Fibroblast of villous mesenchyme (primary cell): Measurements from ENCODE around the gene TEKT2. TPM values are rescaled to one million over a fixed set of nuclear protein-coding genes. Genes with fewer than 3 reads are reported as not detected.

Experiments used
- DNase-seq: peaks from one replicate; pipeline ENCODE4 v3.0.0-alpha.2; 2010; ENCODE audit warnings: low read depth
- H3K4me3 ChIP-seq: 2 replicates; pipeline ENCODE4 v1.5.1; 2011; ENCODE audit warnings: low read depth, mild to moderate bottlenecking, low read length
- total RNA-seq: library from RNA; depleted of rRNA; stranded (reverse); fragments of >200 nt; gene quantifications from 2 replicates; pipeline ENCODE4 v1.2.3, GENCODE V29; 2012
- TF ChIP-seq, protein P1 (sequence below): IDR thresholded peaks from 2 replicates; pipeline ENCODE4 v1.5.1; 2012; ENCODE audit warnings: low read depth, mild to moderate bottlenecking, low read length; ENCODE audit not compliant: insufficient read depth

The TEKT2 gene
- total RNA-seq, 1 donor = not detected

DNA sequence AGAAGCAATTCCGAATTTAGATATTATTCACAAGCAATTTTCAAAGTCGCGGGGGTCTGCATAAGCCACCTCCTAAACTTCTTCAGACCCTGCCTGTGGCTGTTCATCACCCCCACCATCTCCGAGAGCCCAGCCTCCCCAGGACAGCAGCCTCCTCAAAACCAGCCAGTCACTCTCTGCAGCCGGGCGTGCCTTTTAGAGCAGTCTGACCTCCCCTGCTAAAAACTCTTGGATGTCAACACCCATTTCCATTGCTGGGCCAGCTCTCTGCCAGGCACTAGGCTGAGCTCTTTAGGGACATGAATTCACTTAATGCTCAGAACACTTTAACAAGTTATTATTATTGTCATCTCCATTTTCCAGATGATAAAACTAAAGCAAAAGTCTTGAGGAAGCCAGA, 16.5 kb downstream of the TEKT2 start:
- TF ChIP-seq, protein P1, sequence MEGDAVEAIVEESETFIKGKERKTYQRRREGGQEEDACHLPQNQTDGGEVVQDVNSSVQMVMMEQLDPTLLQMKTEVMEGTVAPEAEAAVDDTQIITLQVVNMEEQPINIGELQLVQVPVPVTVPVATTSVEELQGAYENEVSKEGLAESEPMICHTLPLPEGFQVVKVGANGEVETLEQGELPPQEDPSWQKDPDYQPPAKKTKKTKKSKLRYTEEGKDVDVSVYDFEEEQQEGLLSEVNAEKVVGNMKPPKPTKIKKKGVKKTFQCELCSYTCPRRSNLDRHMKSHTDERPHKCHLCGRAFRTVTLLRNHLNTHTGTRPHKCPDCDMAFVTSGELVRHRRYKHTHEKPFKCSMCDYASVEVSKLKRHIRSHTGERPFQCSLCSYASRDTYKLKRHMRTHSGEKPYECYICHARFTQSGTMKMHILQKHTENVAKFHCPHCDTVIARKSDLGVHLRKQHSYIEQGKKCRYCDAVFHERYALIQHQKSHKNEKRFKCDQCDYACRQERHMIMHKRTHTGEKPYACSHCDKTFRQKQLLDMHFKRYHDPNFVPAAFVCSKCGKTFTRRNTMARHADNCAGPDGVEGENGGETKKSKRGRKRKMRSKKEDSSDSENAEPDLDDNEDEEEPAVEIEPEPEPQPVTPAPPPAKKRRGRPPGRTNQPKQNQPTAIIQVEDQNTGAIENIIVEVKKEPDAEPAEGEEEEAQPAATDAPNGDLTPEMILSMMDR = no peak
- H3K4me3 ChIP-seq = no peak overlapping the region
- no peak for DNase-seq

DNA sequence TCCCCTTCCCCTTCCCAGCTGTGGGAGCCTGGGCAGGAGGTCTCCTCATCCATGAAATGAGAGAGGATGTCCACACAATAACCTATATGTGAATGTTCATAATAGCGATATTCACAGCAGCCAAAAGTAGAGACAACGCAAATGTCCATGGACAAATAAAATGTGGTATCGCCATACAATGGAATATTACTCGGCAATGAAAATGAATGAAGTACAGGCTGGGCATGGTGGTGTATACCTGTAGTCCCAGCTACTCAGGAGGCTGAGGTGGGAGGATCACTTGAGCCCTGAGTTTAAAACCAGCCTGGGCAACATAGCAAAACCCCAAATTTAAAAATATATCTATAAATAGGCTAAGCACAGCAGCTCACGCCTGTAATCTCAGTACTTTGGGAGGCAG, 17.7 kb downstream of the TEKT2 start:
- TF ChIP-seq, protein P1 = no peak
- DNase-seq = no peak
- H3K4me3 ChIP-seq = no peak overlapping the region

DNA sequence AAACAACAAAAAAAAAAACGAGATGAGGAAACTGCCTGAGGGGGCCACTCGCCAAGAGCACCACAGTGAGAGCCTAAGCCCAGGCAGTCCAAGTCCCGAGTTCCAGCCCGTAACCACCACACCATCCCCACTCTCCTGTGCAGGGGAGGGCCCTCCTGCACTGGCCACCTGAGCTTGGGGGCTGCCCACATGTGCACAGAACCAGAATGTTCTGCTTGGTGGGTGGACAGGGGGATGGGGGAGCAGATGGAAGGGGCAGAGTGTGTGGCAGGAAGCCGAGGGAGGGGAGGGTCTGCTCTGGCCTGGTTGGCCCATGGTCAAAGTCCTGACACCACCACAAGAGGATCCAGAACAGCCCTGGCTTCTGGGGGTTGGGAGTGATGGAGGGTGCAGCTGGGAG, 22.4 kb downstream of the TEKT2 start:
- TF ChIP-seq, protein P1 = no peak
- H3K4me3 ChIP-seq = no peak overlapping the region
- no peak for DNase-seq

DNA sequence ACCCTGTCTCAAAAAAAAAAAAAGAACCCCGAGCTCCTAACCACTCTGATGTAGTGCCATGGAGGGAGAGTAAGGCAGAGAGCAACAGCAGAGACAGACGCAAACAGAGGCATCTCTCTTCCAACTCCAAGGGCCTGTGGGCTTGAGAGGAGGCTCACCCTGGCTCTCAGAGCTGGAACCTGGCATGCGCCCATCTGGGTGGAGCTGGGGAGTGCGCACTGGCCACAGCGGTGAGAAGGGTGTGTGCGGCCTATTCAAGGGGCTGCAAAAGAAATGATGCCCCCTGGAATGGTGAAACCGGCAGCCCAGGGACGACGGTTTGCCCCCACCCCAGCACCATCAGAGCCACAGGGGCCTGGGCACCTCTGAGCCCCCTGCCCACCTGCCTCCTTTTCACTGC, 23.5 kb downstream of the TEKT2 start:
- no peak for DNase-seq
- H3K4me3 ChIP-seq = no peak overlapping the region
- TF ChIP-seq, protein P1 = no peak

DNA sequence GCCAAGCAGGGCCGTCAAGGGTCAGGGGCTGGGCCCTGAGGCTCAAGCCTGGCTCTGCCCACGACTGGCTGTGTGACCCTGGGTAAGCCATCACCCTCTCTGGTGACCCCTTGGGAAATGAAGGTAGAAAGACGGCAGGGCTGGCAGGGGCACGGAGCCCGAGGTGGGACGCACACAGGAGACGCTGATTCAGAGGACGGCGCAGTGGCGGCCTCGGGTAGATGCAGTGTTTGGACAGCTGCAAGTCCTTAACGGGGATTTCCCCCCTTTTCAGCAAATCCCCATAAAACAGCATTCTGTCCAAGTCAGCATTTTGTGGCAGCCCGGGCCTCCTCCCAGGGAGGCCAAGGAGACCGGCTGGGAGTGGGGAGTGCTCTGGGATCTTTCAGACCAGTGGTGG, 24.4 kb downstream of the TEKT2 start:
- TF ChIP-seq, protein P1 = no peak
- H3K4me3 ChIP-seq = no peak overlapping the region
- peak; percentile 92 for DNase-seq

DNA sequence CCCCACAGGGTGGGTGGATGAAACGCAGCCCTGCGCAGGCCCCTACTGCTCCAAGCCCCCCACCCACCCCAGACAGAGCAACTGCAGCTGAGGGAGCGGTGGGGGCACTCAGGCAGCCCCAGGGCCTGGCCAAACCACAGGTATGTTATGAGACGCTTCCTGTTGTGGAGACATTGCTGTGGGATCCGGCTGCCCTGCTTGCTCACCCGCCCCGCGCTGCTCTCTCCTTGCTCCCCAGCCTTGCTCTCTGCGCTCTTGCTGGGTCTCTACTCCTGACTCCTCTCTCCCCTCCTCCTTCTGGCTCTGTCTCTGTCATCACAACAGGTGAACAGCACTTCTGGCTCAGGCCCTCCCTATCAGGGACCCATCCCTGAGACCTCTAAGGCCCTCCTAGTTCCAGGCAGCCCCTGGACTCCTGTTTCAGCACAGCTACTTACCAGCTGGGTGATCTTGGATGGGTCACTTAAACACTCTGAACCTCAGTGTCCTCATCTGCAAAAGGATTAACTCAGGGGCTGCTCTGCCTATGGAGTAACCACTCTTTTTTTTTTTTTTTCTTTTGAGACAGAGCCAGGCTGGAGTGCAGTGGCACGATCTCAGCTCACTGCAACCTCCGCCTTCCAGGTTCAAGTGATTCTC, 25.3 kb downstream of the TEKT2 start:
- TF ChIP-seq, protein P1 = no peak
- H3K4me3 ChIP-seq = no peak overlapping the region
- DNase-seq = peak; percentile 86

DNA sequence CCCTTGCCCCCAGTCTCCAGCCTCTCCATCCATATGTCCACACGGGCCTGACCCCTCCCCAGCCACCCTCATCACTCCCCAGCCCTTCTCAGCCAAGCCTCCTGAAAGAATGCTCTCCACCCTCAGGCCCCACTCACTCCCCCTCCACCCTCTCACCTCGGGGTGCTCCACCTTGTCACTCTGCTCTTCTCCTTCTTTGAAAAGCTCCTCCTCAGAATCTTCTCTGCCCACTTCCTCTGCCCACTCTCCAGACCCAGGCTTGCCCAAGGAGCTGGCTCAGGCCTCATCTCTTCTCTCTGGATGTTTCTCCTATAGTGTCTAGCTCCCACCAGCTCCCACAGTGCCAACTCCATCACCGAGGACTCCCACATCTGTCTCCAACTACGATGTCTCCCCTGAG, 27.3 kb downstream of the TEKT2 start:
- TF ChIP-seq, protein P1 = no peak
- no peak overlapping the region for H3K4me3 ChIP-seq
- no peak for DNase-seq
